Measurements from ENCODE around the gene HOXA3.

HOXA3 gene

GRCh38 chr7:27154369-27154768 is 2.0 kb upstream of the HOXA3 start:
- no peak overlapping the region for H3K27ac ChIP-seq (ENCODE audit: low read depth, low read length)
- H3K36me3 ChIP-seq (ENCODE audit: control insufficient read depth in 1 of 2, insufficient read depth in 2 of 2, low read length in 2 of 2), result no peaks in the 10 kb centered on the region
- no peak overlapping the region for H3K9ac ChIP-seq (ENCODE audit: low read depth in 1 of 2, low read length in 2 of 2)
- H3K4me1 ChIP-seq (ENCODE audit: control insufficient read depth in 1 of 2, insufficient read depth in 2 of 2, low read length in 2 of 2), result peaks cover 25 to 32% of the 10 kb centered on the region in 2 donors
- H3K4me3 ChIP-seq (ENCODE audit: low read depth in 1 of 2, low read length in 2 of 2), result no peak overlapping the region
- H3K9me3 ChIP-seq (ENCODE audit: control insufficient read depth in 1 of 2, low read length in 2 of 2), result no peaks in the 10 kb centered on the region
- peaks cover 90 to 97% of the 10 kb centered on the region in 2 donors for H3K27me3 ChIP-seq (ENCODE audit: control insufficient read depth in 1 of 2, insufficient read depth in 2 of 2, low read length in 2 of 2)

GRCh38 chr7:27153526-27153925 is 1.1 kb upstream of the HOXA3 start:
- H3K27me3 ChIP-seq (ENCODE audit: control insufficient read depth in 1 of 2, insufficient read depth in 2 of 2, low read length in 2 of 2), result peaks cover 90 to 97% of the 10 kb centered on the region in 2 donors
- H3K27ac ChIP-seq (ENCODE audit: low read depth, low read length), result no peak overlapping the region
- no peak overlapping the region for H3K9ac ChIP-seq (ENCODE audit: low read depth in 1 of 2, low read length in 2 of 2)
- H3K4me3 ChIP-seq (ENCODE audit: low read depth in 1 of 2, low read length in 2 of 2), result no peak overlapping the region
- no peaks in the 10 kb centered on the region for H3K9me3 ChIP-seq (ENCODE audit: control insufficient read depth in 1 of 2, low read length in 2 of 2)
- H3K4me1 ChIP-seq (ENCODE audit: control insufficient read depth in 1 of 2, insufficient read depth in 2 of 2, low read length in 2 of 2), result peaks cover 25 to 34% of the 10 kb centered on the region in 2 donors
- H3K36me3 ChIP-seq (ENCODE audit: control insufficient read depth in 1 of 2, insufficient read depth in 2 of 2, low read length in 2 of 2), result no peaks in the 10 kb centered on the region

GRCh38 chr7:27152816-27153442 is 546 bp upstream of the HOXA3 start:
- H3K27me3 ChIP-seq (ENCODE audit: control insufficient read depth in 1 of 2, insufficient read depth in 2 of 2, low read length in 2 of 2), result peaks cover 91 to 97% of the 10 kb centered on the region in 2 donors
- no peaks in the 10 kb centered on the region for H3K36me3 ChIP-seq (ENCODE audit: control insufficient read depth in 1 of 2, insufficient read depth in 2 of 2, low read length in 2 of 2)
- peak overlapping the region; percentile 10 for H3K27ac ChIP-seq (ENCODE audit: low read depth, low read length)
- H3K9ac ChIP-seq (ENCODE audit: low read depth in 1 of 2, low read length in 2 of 2), result no peak overlapping the region
- H3K4me3 ChIP-seq (ENCODE audit: low read depth in 1 of 2, low read length in 2 of 2), result peak overlapping the region in 1 of 2 donors; percentile 47
- peaks cover 29 to 40% of the 10 kb centered on the region in 2 donors for H3K4me1 ChIP-seq (ENCODE audit: control insufficient read depth in 1 of 2, insufficient read depth in 2 of 2, low read length in 2 of 2)
- H3K9me3 ChIP-seq (ENCODE audit: control insufficient read depth in 1 of 2, low read length in 2 of 2), result no peaks in the 10 kb centered on the region

GRCh38 chr7:27151341-27151930 is 947 bp downstream of the HOXA3 start:
- H3K4me3 ChIP-seq (ENCODE audit: low read depth in 1 of 2, low read length in 2 of 2), result peak overlapping the region; percentile 56 to 60
- H3K9me3 ChIP-seq (ENCODE audit: control insufficient read depth in 1 of 2, low read length in 2 of 2), result no peaks in the 10 kb centered on the region
- H3K27ac ChIP-seq (ENCODE audit: low read depth, low read length), result peak overlapping the region; percentile 67
- no peak overlapping the region for H3K9ac ChIP-seq (ENCODE audit: low read depth in 1 of 2, low read length in 2 of 2)
- peaks cover 92 to 95% of the 10 kb centered on the region in 2 donors for H3K27me3 ChIP-seq (ENCODE audit: control insufficient read depth in 1 of 2, insufficient read depth in 2 of 2, low read length in 2 of 2)
- no peaks in the 10 kb centered on the region for H3K36me3 ChIP-seq (ENCODE audit: control insufficient read depth in 1 of 2, insufficient read depth in 2 of 2, low read length in 2 of 2)
- peaks cover 29 to 45% of the 10 kb centered on the region in 2 donors for H3K4me1 ChIP-seq (ENCODE audit: control insufficient read depth in 1 of 2, insufficient read depth in 2 of 2, low read length in 2 of 2)

- H3K9me3 ChIP-seq (ENCODE audit: control insufficient read depth in 1 of 2, low read length in 2 of 2), result no peaks in the 10 kb centered on the region
- peak overlapping the region; percentile 64 for H3K27ac ChIP-seq (ENCODE audit: low read depth, low read length)
- no peaks in the 10 kb centered on the region for H3K36me3 ChIP-seq (ENCODE audit: control insufficient read depth in 1 of 2, insufficient read depth in 2 of 2, low read length in 2 of 2)
- H3K27me3 ChIP-seq (ENCODE audit: control insufficient read depth in 1 of 2, insufficient read depth in 2 of 2, low read length in 2 of 2), result peaks cover 92 to 94% of the 10 kb centered on the region in 2 donors
- H3K4me3 ChIP-seq (ENCODE audit: low read depth in 1 of 2, low read length in 2 of 2), result peak overlapping the region; percentile 56 to 60
- H3K4me1 ChIP-seq (ENCODE audit: control insufficient read depth in 1 of 2, insufficient read depth in 2 of 2, low read length in 2 of 2), result peaks cover 29 to 40% of the 10 kb centered on the region in 2 donors
- no peak overlapping the region for H3K9ac ChIP-seq (ENCODE audit: low read depth in 1 of 2, low read length in 2 of 2)
These were observed 1.6 kb downstream of the HOXA3 start for GRCh38 chr7:27150568-27151340.

- H3K27ac ChIP-seq (ENCODE audit: low read depth, low read length), result peak overlapping the region; percentile 64
- H3K9me3 ChIP-seq (ENCODE audit: control insufficient read depth in 1 of 2, low read length in 2 of 2), result no peaks in the 10 kb centered on the region
- H3K9ac ChIP-seq (ENCODE audit: low read depth in 1 of 2, low read length in 2 of 2), result no peak overlapping the region
- H3K4me3 ChIP-seq (ENCODE audit: low read depth in 1 of 2, low read length in 2 of 2), result peak overlapping the region; percentile 56 to 60
- peaks cover 90 to 93% of the 10 kb centered on the region in 2 donors for H3K27me3 ChIP-seq (ENCODE audit: control insufficient read depth in 1 of 2, insufficient read depth in 2 of 2, low read length in 2 of 2)
- H3K36me3 ChIP-seq (ENCODE audit: control insufficient read depth in 1 of 2, insufficient read depth in 2 of 2, low read length in 2 of 2), result no peaks in the 10 kb centered on the region
- H3K4me1 ChIP-seq (ENCODE audit: control insufficient read depth in 1 of 2, insufficient read depth in 2 of 2, low read length in 2 of 2), result peaks cover 25 to 37% of the 10 kb centered on the region in 2 donors
These were observed 2.4 kb downstream of the HOXA3 start for GRCh38 chr7:27149842-27150567.

GRCh38 chr7:27148756-27149641 is 3.4 kb downstream of the HOXA3 start:
- no peak overlapping the region for H3K9ac ChIP-seq (ENCODE audit: low read depth in 1 of 2, low read length in 2 of 2)
- H3K4me3 ChIP-seq (ENCODE audit: low read depth in 1 of 2, low read length in 2 of 2), result peak overlapping the region in 1 of 2 donors; percentile 36
- H3K27me3 ChIP-seq (ENCODE audit: control insufficient read depth in 1 of 2, insufficient read depth in 2 of 2, low read length in 2 of 2), result peaks cover 89 to 93% of the 10 kb centered on the region in 2 donors
- H3K36me3 ChIP-seq (ENCODE audit: control insufficient read depth in 1 of 2, insufficient read depth in 2 of 2, low read length in 2 of 2), result no peaks in the 10 kb centered on the region
- no peak overlapping the region for H3K27ac ChIP-seq (ENCODE audit: low read depth, low read length)
- H3K9me3 ChIP-seq (ENCODE audit: control insufficient read depth in 1 of 2, low read length in 2 of 2), result no peaks in the 10 kb centered on the region
- peaks cover 29 to 44% of the 10 kb centered on the region in 2 donors for H3K4me1 ChIP-seq (ENCODE audit: control insufficient read depth in 1 of 2, insufficient read depth in 2 of 2, low read length in 2 of 2)

- Histone ChIP-seq H3K27ac (ENCODE audit: low read depth, low read length) (no peak overlapping the region), H3K27me3 (ENCODE audit: control insufficient read depth in 1 of 2, insufficient read depth in 2 of 2, low read length in 2 of 2) (peaks cover 87 to 91% of the 10 kb centered on the region in 2 donors), H3K9ac (ENCODE audit: low read depth in 1 of 2, low read length in 2 of 2) (no peak overlapping the region)
These were observed 4.2 kb downstream of the HOXA3 start for GRCh38 chr7:27148031-27148755.

More at GRCh38 chr7:27148031-27148755, 4.2 kb downstream of the HOXA3 start:
- no peaks in the 10 kb centered on the region for H3K9me3 ChIP-seq (ENCODE audit: control insufficient read depth in 1 of 2, low read length in 2 of 2)
- peak overlapping the region in 1 of 2 donors; percentile 36 for H3K4me3 ChIP-seq (ENCODE audit: low read depth in 1 of 2, low read length in 2 of 2)
- peaks cover 31 to 46% of the 10 kb centered on the region in 2 donors for H3K4me1 ChIP-seq (ENCODE audit: control insufficient read depth in 1 of 2, insufficient read depth in 2 of 2, low read length in 2 of 2)
- no peaks in the 10 kb centered on the region for H3K36me3 ChIP-seq (ENCODE audit: control insufficient read depth in 1 of 2, insufficient read depth in 2 of 2, low read length in 2 of 2)

Data from duodenal mucosa (tissue), 2 donors.